ENCODE data around the gene KCNK5. TPM values are rescaled to one million over a fixed set of nuclear protein-coding genes. Genes with fewer than 3 reads are reported as not detected.

The KCNK5 gene
- total RNA-seq = 1 to 10 TPM; 1.0 to 4.8 (median 2.0) TPM

DNA sequence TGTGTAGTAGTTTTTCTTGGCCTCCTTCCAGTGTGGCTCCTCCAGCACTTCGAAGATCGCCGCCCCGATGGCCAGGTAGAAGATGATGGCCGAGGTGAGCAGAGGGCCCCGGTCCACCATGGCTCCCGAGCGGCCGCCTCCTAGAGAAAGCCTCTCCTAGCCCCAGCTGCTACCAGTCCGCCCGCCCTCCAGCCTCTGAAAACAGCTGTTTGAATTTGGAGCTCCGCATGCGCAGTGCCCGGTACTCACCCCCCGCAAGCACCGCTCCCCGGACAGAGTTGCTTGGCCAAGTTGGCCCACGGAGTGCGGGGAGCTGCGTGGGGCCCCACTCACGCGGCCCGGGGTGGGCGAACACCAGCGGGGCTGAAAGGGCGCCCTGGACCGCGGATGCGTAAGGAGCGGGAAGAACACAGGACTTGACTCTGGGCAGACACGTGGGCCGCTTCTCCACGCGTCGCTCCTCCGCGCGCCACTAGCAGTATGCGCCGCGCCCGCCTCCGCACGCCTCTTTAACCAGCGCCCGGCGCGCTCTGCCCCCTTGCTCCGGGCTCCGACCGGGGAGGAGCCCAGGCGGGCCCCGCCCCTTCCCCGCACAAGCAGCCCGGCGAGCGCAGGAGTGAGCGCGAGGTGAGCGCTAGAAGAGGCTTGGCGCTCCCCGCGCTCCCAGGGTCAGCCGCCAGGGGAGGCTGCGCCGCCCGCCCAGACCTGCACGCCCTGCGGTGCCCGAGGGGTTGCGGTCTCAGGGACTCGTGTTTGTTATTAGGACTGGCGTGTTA, at the start of gene KCNK5:
Gene KCNK5 (minus strand): TSS at position 484 of the 776 bp plus-strand sequence. CDS start 364 bp downstream, at position 120.
- TF ChIP-seq, protein P1, sequence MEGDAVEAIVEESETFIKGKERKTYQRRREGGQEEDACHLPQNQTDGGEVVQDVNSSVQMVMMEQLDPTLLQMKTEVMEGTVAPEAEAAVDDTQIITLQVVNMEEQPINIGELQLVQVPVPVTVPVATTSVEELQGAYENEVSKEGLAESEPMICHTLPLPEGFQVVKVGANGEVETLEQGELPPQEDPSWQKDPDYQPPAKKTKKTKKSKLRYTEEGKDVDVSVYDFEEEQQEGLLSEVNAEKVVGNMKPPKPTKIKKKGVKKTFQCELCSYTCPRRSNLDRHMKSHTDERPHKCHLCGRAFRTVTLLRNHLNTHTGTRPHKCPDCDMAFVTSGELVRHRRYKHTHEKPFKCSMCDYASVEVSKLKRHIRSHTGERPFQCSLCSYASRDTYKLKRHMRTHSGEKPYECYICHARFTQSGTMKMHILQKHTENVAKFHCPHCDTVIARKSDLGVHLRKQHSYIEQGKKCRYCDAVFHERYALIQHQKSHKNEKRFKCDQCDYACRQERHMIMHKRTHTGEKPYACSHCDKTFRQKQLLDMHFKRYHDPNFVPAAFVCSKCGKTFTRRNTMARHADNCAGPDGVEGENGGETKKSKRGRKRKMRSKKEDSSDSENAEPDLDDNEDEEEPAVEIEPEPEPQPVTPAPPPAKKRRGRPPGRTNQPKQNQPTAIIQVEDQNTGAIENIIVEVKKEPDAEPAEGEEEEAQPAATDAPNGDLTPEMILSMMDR (IDR thresholded peaks at IDR 0.05) = peak in 2 of 4 experiments; percentile 30 to 32
- TF ChIP-seq POLR2A (IDR thresholded peaks at IDR 0.05) = peak in 1 of 2 donors; percentile 45
- DNase-seq = peak in 1 of 2 donors; percentile 46
- intact Hi-C loops (cut with DNase I; ENCODE audit: low total_unique reads) = no loop called here
- no peaks in the 10 kb centered on the region for H3K36me3 ChIP-seq
- H3K9me3 ChIP-seq = no peaks in the 10 kb centered on the region
- peaks cover 0 to 4% of the 10 kb centered on the region in 2 donors for H3K27me3 ChIP-seq
- H3K27ac ChIP-seq = no peak within 1 kb of the TSS
- peak within 1 kb of the TSS; percentile 30 to 43 for H3K4me3 ChIP-seq
- H3K4me1 ChIP-seq = peaks cover 0 to 8% of the 10 kb centered on the region in 2 donors

DNA sequence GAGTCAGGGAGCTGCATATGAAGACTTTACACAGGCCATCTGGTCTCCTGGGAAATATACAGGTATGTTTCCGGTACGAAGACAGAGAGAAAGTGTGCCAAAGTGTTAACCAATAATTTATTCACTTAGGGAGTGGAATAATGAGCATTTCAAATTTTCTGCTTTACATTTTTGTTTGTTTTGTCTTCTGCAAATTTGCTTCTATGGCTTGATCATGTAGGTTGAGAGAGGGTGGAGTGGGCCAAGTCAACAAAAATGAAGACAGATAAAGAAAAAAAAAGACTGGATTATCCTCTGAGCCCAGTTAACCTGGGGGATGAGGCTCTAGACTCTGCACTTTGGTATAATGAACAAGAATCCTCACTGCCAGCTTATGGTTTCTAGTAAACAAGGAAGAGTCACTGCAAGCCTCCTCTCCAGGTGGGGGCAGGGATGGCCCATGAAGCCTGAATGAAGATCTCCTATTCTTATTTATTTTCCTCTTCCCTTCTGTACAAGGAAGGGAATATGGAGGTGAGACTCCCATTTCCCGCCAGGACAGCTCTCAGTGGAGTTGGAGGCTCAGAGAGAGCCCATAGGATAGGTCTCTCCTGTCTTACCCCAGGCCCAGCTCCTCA, 47.2 kb upstream of the KCNK5 start:
- H3K4me3 ChIP-seq = no peak overlapping the region
- H3K27me3 ChIP-seq = no peaks in the 10 kb centered on the region
- H3K27ac ChIP-seq = no peak overlapping the region
- H3K36me3 ChIP-seq = no peaks in the 10 kb centered on the region
- intact Hi-C loops (cut with DNase I; ENCODE audit: low total_unique reads) = no loop called here
- no peaks in the 10 kb centered on the region for H3K4me1 ChIP-seq
- TF ChIP-seq POLR2A (IDR thresholded peaks at IDR 0.05) = no peak
- TF ChIP-seq, protein P1 (IDR thresholded peaks at IDR 0.05) = no peak
- no peaks in the 10 kb centered on the region for H3K9me3 ChIP-seq
- no peak for DNase-seq

DNA sequence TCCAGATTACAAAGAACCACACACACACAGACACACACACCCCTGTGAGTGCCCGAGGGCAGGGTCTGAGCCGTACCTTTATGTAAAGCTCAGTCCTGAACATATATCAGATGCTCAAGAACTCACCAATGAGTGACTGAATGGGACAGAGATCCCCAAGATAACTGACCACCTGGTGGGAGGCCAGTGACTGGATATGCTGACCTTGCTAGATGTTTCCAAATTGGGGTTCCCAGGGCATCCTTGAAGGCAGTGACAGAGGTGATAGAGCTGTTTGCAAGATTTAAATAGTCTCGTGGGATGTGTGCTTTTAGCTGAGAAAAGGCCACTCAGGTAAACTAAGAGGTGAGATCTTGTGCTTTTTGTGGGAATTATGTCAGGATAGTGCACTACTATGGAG, 45.6 kb upstream of the KCNK5 start:
- no peak overlapping the region for H3K4me3 ChIP-seq
- intact Hi-C loops (cut with DNase I; ENCODE audit: low total_unique reads) = no loop called here
- TF ChIP-seq, protein P1 (IDR thresholded peaks at IDR 0.05) = no peak
- TF ChIP-seq POLR2A (IDR thresholded peaks at IDR 0.05) = no peak

GRCh38 chr6:39274471-39274870, 45.2 kb upstream of the KCNK5 start:
- H3K4me1 ChIP-seq = no peaks in the 10 kb centered on the region
- no peak overlapping the region for H3K4me3 ChIP-seq
- H3K36me3 ChIP-seq = no peaks in the 10 kb centered on the region
- no peaks in the 10 kb centered on the region for H3K9me3 ChIP-seq
- no peaks in the 10 kb centered on the region for H3K27me3 ChIP-seq
- DNase-seq = no peak
- intact Hi-C loops (cut with DNase I; ENCODE audit: low total_unique reads) = no loop called here
- no peak overlapping the region for H3K27ac ChIP-seq
- TF ChIP-seq, protein P1 (IDR thresholded peaks at IDR 0.05) = no peak
- no peak for TF ChIP-seq POLR2A (IDR thresholded peaks at IDR 0.05)

More for the DNA sequence above, 45.6 kb upstream of the KCNK5 start:
- no peak overlapping the region for H3K27ac ChIP-seq
- no peaks in the 10 kb centered on the region for H3K9me3 ChIP-seq
- H3K27me3 ChIP-seq = no peaks in the 10 kb centered on the region
- DNase-seq = no peak
- H3K36me3 ChIP-seq = no peaks in the 10 kb centered on the region
- H3K4me1 ChIP-seq = no peaks in the 10 kb centered on the region

- Histone ChIP-seq H3K9me3 (no peaks in the 10 kb centered on the region), H3K27me3 (no peaks in the 10 kb centered on the region), H3K4me1 (no peaks in the 10 kb centered on the region), H3K4me3 (no peak overlapping the region), H3K36me3 (no peaks in the 10 kb centered on the region), H3K27ac (no peak overlapping the region)
- DNase-seq = no peak
- TF ChIP-seq, protein P1 (IDR thresholded peaks at IDR 0.05) = no peak
- no peak for TF ChIP-seq POLR2A (IDR thresholded peaks at IDR 0.05)
- intact Hi-C loops (cut with DNase I; ENCODE audit: low total_unique reads) = no loop called here
Measured at GRCh38 chr6:39273406-39273821, 44.1 kb upstream of the KCNK5 start.

All from uterus (tissue), 4 donors.